IPS-20b (cell line): ENCODE data around the gene PPIL6.
"Not testable (repeated sequence)": the region's sequence is repeated elsewhere in the genome, so short reads cannot be mapped to it uniquely, and the experiment has no call there.

Experiments used
- H3K27ac ChIP-seq: one replicate; pipeline ENCODE4 v1.5.1; 2013; ENCODE audit warnings: low read length
- H3K27me3 ChIP-seq: 2 replicates; pipeline ENCODE4 v1.6.1; 2013; ENCODE audit warnings: mild to moderate bottlenecking, low read length, inconsistent platforms; ENCODE audit not compliant: insufficient read depth
- H3K36me3 ChIP-seq: 2 replicates; pipeline ENCODE4 v1.6.1; 2013; ENCODE audit warnings: low read depth, mild to moderate bottlenecking, inconsistent platforms, low read length, moderate library complexity; ENCODE audit not compliant: insufficient read depth
- H3K4me1 ChIP-seq: 2 replicates; pipeline ENCODE4 v1.6.1; 2013; ENCODE audit warnings: mild to moderate bottlenecking, control low read depth, inconsistent platforms, low read length, moderate library complexity; ENCODE audit not compliant: insufficient read depth
- H3K4me3 ChIP-seq: 2 replicates; pipeline ENCODE4 v1.5.1; 2013; ENCODE audit warnings: mild to moderate bottlenecking, low read length, inconsistent platforms
- H3K9ac ChIP-seq: 2 replicates; pipeline ENCODE4 v1.6.1; 2013; ENCODE audit warnings: low read depth, mild to moderate bottlenecking, inconsistent platforms, low read length, moderate library complexity
- H3K9me3 ChIP-seq: 2 replicates; pipeline ENCODE4 v1.6.1; 2013; ENCODE audit warnings: mild to moderate bottlenecking, low read depth, low read length, inconsistent platforms; ENCODE audit not compliant: insufficient read depth

PPIL6 gene

DNA sequence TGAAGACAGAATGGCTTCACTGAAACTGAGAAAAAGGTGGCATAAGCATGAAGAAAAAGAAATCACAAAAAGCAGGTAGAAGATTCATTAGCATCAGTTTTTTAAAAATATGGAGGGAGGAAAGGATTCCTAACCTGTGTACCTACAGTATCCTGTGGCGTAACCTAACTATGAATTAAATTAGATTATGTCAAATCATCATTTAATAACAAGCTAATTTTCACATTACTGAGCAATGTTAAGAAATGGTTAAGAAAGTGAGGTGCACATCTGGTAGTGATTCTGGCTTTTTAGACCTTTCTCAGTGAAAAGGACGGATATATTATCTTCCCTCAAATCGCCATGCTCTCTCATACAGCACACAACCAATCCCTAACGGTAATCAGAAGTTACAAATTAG lies 70.7 kb downstream of the PPIL6 start:
- Histone ChIP-seq H3K9me3 (no peaks in the 10 kb centered on the region), H3K27ac (no peak overlapping the region), H3K4me1 (no peaks in the 10 kb centered on the region), H3K36me3 (peaks cover 96% of the 10 kb centered on the region), H3K27me3 (no peaks in the 10 kb centered on the region), H3K4me3 (no peak overlapping the region), H3K9ac (no peak overlapping the region)

DNA sequence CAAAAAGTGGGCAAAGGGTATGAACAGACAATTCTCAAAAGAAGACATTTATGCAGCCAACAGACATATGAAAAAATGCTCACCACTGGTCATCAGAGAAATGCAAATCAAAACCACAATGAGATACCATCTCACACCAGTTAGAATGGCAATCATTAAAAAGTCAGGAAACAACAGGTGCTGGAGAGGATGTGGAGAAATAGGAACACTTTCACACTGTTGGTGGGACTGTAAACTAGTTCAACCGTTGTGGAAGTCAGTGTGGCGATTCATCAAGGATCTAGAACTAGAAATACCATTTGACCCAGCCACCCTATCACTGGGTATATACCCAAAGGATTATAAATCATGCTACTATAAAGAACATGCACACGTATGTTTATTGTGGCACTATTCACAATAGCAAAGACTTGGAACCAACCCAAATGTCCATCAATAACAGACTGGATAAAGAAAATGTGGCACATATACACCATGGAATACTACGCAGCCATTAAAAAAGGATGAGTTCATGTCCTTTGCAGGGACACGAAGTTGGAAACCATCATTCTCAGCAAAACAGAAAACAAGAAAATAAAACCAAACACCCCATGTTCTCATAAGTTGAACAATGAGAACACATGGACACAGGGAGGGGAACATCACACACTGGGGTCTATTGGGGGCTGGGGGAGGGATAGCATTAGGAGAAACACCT lies 75.9 kb downstream of the PPIL6 start:
- H3K27ac ChIP-seq, H3K4me3 ChIP-seq, H3K9ac ChIP-seq, H3K9me3 ChIP-seq, H3K27me3 ChIP-seq, H3K4me1 ChIP-seq: not testable (repeated sequence)
- H3K36me3 ChIP-seq, result peaks cover 74% of the 10 kb centered on the region

DNA sequence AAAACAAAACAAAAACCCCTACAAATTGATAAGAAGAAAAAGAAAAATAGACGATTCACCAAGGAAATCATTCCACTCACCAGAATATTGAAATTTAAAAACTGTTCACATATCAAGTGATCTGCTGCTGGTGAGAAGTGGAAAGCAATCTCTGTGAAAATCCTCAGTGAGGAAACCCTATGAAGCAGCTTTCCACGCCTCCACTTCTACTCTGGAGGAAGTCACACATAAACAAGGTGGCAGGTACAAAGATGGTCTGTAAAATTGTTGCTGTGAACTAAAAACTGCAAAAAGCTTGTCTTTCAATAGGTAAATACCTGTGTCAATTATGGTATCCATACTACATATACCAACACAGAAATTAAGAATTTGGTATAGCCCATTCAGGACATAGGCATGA lies 76.7 kb downstream of the PPIL6 start:
- Histone ChIP-seq H3K4me3 (no peak overlapping the region), H3K36me3 (peaks cover 67% of the 10 kb centered on the region), H3K4me1 (no peaks in the 10 kb centered on the region), H3K27ac (no peak overlapping the region), H3K27me3 (no peaks in the 10 kb centered on the region), H3K9ac (no peak overlapping the region), H3K9me3 (no peaks in the 10 kb centered on the region)

DNA sequence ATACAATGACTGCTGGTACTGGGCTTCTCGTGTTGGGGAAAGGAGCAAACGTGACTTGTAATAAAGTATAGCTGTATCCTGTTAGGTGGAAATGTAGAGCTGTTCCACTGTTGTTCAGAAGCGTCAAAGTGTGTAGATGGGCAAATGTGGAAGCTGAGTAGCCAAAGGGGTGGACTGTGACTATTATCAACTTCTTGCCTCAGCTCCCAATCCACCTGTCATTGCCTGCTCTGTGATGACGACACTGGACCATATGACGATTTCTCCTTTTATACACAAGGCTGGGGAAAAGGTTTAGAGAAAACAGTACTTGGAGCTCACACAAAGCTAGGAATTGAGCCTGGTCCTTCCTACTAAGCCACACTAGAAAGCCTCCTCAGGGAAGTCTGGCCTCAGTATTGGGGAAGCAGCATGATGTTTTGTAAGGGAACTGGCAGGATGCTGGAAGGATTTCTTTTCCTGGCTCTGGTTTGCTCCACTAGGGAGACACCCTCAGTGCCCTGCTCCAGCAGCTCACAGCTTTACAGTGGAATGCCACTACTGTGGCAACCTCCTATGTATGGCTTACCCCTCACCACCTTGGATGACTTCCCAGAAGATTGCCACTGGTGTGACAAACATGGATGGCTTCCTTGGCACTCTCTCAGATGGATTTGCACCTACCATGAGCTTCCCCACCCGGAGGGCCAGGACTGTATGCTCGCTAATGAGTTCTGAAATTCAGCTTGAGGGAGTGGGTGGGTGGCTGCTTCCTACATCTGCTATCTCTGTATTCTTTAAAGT lies 78.1 kb downstream of the PPIL6 start:
- Histone ChIP-seq H3K36me3 (peaks cover 58% of the 10 kb centered on the region), H3K4me1 (no peaks in the 10 kb centered on the region), H3K4me3 (no peak overlapping the region), H3K27me3 (no peaks in the 10 kb centered on the region), H3K9me3 (no peaks in the 10 kb centered on the region; the same call in 1 of the 2 replicates), H3K9ac (no peak overlapping the region), H3K27ac (no peak overlapping the region)

DNA sequence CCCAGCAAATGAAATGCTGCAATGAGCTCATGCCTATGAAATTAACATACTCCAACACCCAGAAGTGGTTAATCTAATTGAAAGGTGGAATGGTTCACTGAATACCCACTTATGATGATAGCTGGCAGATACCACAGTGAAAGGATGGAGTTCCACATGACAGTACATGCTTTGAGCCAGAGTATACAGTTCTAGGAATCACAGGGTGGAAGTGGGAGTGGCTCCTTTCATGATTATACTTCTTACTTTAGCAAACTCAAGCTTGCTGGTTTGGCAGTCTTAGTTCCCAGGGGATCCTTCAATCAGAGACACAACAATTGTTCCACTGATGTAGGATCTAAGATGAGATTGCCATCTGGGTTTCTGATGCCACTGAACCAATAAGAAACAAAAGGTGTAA lies 79.6 kb downstream of the PPIL6 start:
- Histone ChIP-seq H3K27ac (no peak overlapping the region), H3K9me3 (peaks cover 12% of the 10 kb centered on the region; the same call in 1 of the 2 replicates), H3K27me3 (no peaks in the 10 kb centered on the region), H3K9ac (no peak overlapping the region), H3K4me1 (no peaks in the 10 kb centered on the region), H3K4me3 (no peak overlapping the region), H3K36me3 (peaks cover 49% of the 10 kb centered on the region)

DNA sequence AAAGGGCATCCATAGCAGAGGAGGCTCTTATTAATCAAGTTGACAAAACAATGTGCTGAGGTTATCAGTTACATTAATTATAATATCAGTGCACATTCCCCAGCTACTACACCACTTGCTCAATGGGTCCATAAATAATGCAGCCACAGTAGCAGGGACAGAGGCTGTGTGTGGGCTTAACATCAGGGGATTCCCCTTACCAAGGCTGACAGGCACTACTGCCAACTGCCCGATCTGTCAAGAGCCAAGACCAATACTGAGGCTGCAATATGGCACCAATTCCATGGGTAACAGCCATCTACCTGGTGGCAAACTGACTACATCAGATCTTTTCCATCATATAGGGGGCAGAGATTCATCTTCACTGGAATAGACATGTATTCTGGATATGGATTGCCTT lies 80.1 kb downstream of the PPIL6 start:
- peaks cover 47% of the 10 kb centered on the region for H3K36me3 ChIP-seq
- H3K4me3 ChIP-seq, result no peak overlapping the region
- no peak overlapping the region for H3K27ac ChIP-seq
- no peak overlapping the region for H3K9ac ChIP-seq
- no peaks in the 10 kb centered on the region for H3K27me3 ChIP-seq
- H3K4me1 ChIP-seq, result no peaks in the 10 kb centered on the region
- peaks cover 12% of the 10 kb centered on the region; the same call in 1 of the 2 replicates for H3K9me3 ChIP-seq

DNA sequence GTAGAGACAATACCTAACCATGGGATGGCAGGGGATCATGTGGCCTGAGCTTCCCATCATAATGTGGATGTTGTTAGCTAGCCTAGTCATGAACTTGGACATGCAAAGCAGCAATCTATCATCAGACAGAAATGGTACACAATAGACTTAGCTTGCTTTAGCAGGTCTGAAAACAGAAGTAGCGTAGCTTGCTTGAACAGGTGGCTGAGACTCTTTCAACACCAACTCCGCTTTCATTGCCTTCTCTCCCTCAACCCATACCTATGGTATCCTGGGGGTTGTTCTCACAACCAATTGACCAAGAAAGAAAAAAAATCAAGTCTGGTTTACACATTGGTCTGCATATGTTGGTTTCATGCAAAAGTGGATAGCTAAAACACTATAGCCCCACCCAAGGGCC lies 81.2 kb downstream of the PPIL6 start:
- H3K9ac ChIP-seq, result no peak overlapping the region
- no peak overlapping the region for H3K4me3 ChIP-seq
- no peak overlapping the region for H3K27ac ChIP-seq
- no peaks in the 10 kb centered on the region for H3K4me1 ChIP-seq
- no peaks in the 10 kb centered on the region for H3K27me3 ChIP-seq
- H3K9me3 ChIP-seq, result peaks cover 12% of the 10 kb centered on the region; the same call in 1 of the 2 replicates
- H3K36me3 ChIP-seq, result peaks cover 42% of the 10 kb centered on the region

DNA sequence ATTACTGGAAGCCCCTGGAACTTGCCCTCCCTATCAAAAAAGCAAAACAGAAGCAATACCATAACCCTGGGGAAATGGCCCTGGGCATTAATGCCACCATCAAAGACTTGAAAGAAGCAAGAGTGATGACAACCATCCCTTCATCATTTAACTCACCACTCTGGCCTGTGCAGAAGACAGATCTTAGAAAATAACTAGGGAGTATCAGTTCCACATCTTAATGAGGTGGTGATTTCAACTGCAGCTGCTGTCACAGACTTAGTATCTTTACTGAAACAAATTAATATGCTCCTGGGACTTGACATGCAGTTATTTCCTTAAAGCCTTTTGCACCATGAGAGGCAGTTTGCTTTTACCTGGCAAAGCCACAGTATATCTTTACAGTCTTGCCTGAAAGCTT lies 82.2 kb downstream of the PPIL6 start:
- peaks cover 38% of the 10 kb centered on the region for H3K36me3 ChIP-seq
- peaks cover 12% of the 10 kb centered on the region; the same call in 1 of the 2 replicates for H3K9me3 ChIP-seq

DNA sequence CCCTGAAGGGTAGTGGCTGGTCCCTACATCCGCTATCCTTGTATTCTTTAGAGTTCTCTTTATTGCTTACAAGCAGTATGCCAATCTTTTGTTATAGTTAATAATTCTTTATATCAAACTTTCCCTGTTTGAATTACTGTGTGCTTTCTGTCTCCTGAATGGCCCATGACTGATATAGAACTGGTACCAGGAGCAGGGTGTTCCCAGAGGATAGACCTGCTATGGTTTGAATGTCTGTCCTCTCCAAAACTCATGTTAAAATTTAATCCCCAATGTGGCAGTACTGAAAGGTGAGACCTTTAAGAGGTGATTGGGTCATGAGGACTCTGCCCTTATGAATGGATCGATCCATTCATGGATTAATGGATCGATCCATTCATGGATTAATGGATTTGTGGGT lies 84.2 kb downstream of the PPIL6 start:
- Histone ChIP-seq H3K9me3 (peaks cover 12% of the 10 kb centered on the region; the same call in 1 of the 2 replicates), H3K27ac (no peak overlapping the region), H3K9ac (no peak overlapping the region), H3K36me3 (peaks cover 22% of the 10 kb centered on the region), H3K27me3 (no peaks in the 10 kb centered on the region), H3K4me3 (no peak overlapping the region), H3K4me1 (no peaks in the 10 kb centered on the region)

More for the DNA sequence above, 82.2 kb downstream of the PPIL6 start:
- no peaks in the 10 kb centered on the region for H3K27me3 ChIP-seq
- H3K4me3 ChIP-seq, result no peak overlapping the region
- H3K4me1 ChIP-seq, result no peaks in the 10 kb centered on the region
- H3K27ac ChIP-seq, result no peak overlapping the region
- no peak overlapping the region for H3K9ac ChIP-seq

DNA sequence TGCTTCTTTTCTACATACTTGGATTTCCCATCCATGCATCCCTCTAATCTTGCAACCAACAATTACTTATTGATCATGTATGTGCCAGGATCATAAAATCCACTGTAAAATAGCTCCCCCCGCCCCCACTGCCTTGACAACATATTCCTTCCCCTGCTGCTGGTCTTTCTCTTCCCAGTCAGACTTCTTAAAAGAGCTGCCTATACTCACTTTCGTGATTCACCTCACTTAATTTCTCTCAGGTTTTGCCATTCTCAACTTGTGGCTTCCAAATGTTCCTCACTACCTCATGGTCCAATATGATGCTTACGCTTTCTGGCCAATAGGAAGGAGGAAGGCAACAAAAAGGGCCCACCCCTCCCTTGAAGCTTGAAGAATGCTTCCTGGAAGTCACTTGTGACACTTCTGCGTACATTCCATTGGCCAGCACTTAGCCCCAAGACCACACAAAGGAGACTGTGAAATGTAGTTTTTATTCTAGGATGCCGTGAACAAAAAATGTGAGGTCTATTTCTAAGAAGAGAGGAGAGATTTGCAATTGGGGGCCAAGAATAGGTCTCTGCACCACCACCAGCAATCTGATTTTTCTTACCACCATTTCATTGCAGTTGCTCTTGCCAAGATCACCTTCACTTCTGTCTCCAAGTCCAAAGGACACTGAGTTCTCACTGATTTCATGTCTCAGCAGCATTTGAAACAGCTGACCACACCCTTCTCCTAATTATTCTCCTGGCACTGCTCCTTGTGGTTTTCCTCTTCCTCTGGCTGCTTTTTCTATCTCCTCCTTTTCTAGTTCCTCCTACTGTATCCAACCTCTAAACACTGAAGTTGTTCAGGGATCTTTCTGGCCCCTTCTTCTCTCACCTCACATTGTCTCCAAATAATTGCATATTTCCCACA lies 88.9 kb downstream of the PPIL6 start:
- peaks cover 5% of the 10 kb centered on the region; the same call in 1 of the 2 replicates for H3K9me3 ChIP-seq
- no peak overlapping the region for H3K27ac ChIP-seq
- no peak overlapping the region for H3K4me3 ChIP-seq
- no peak overlapping the region for H3K9ac ChIP-seq
- no peaks in the 10 kb centered on the region for H3K4me1 ChIP-seq
- peaks cover 5% of the 10 kb centered on the region; the same call in 1 of the 2 replicates for H3K36me3 ChIP-seq
- H3K27me3 ChIP-seq, result no peaks in the 10 kb centered on the region

DNA sequence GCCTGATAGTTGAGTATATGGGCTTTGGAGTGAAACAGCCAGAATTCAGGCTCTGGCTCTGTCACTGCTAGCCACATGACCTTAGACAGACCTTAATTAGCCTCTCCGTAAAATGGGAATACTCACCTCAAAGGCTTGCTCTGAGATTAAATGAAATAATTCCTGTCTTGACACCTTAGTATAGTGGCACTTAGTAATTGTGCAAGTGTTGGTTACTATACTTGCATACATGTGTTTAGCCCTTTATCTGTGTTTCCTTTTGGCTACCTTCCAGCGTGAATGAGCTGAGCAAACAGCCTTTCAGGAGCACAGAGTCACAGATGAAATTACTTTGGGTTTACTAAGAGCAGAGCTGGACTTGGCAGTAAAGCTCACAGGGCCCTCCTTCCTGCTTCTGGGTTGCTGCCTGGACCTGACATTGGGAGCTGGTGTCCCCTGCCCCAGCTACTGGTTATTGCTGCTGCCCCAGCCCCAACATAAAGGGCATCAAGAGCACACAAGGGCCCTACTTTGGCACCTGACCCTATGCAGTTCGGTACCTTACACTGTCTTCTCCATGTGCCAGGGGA lies 90.9 kb downstream of the PPIL6 start:
- Histone ChIP-seq H3K4me3 (no peak overlapping the region), H3K9ac (no peak overlapping the region), H3K27me3 (no peaks in the 10 kb centered on the region), H3K27ac (no peak overlapping the region), H3K9me3 (no peaks in the 10 kb centered on the region), H3K4me1 (no peaks in the 10 kb centered on the region), H3K36me3 (peaks cover 5% of the 10 kb centered on the region; the same call in 1 of the 2 replicates)
